ENCODE results near the gene BST1.

GRCh38 chr4:15689540-15689939 lies 13.3 kb upstream of the BST1 start:
- TF ChIP-seq POLR2A (IDR thresholded peaks at IDR 0.05): no peak
- TF ChIP-seq, protein P1, sequence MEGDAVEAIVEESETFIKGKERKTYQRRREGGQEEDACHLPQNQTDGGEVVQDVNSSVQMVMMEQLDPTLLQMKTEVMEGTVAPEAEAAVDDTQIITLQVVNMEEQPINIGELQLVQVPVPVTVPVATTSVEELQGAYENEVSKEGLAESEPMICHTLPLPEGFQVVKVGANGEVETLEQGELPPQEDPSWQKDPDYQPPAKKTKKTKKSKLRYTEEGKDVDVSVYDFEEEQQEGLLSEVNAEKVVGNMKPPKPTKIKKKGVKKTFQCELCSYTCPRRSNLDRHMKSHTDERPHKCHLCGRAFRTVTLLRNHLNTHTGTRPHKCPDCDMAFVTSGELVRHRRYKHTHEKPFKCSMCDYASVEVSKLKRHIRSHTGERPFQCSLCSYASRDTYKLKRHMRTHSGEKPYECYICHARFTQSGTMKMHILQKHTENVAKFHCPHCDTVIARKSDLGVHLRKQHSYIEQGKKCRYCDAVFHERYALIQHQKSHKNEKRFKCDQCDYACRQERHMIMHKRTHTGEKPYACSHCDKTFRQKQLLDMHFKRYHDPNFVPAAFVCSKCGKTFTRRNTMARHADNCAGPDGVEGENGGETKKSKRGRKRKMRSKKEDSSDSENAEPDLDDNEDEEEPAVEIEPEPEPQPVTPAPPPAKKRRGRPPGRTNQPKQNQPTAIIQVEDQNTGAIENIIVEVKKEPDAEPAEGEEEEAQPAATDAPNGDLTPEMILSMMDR (IDR thresholded peaks at IDR 0.05 in 8 of 11, conservative IDR thresholded peaks at IDR 0.05 in 3 of 11): no peak
- TF ChIP-seq POLR2AphosphoS5 (IDR thresholded peaks at IDR 0.05): no peak

All from spleen (tissue), 7 donors.